Stimulated activated CD8-positive, alpha-beta memory T cell treated with anti-CD3 and anti-CD28 coated beads, Interleukin-4, amount 100 ng/mL, for 4 hours (primary cell): ENCODE measurements around the gene MT1E.
"Not testable (repeated sequence)": the region's sequence is repeated elsewhere in the genome, so short reads cannot be mapped to it uniquely, and the experiment has no call there.

Experiments used
- DNase-seq, 2 donors: peaks; one replicate each; pipeline ENCODE4 v3.0.0-alpha.2; 2020; ENCODE audit warnings: low read depth in 2 of 2, low spot score in 1 of 2

Gene MT1E

DNA sequence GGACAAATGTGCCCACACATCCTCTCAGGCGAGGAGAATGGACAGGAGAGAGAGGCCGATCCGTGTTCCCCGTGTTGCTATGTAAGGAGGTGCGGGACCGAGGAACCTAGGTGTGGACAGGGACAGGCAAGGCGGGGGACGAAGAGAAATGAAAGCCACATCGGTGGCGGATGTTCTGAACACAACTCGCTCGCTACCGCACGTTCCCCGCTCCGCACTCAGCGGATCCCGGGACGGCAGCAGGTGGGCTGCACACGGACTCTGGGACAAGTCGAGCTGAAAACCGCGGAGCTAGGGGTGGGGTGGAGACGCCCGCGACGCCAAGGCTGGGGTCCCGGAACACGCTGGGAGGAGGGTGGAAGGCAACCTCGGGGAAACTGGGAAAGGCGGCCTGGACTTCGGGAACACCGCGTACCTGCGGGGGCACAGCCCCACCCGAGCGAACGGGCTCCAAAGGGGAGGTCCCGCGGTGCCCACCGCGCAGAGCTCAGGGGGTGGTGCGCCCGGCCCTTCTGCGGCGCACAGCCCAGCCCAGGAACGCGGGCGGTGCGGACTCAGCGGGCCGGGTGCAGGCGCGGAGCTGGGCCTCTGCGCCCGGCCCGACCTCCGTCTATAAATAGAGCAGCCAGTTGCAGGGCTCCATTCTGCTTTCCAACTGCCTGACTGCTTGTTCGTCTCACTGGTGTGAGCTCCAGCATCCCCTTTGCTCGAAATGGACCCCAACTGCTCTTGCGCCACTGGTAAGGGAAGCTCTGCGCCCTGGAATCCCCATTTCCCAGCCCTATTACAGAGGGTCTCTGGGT lies at the start of gene MT1E:
MT1E (plus strand) TSS at position 642 of the 803 bp plus-strand sequence; CDS start at position 713, 71 bp downstream.
- no peak for DNase-seq

DNA sequence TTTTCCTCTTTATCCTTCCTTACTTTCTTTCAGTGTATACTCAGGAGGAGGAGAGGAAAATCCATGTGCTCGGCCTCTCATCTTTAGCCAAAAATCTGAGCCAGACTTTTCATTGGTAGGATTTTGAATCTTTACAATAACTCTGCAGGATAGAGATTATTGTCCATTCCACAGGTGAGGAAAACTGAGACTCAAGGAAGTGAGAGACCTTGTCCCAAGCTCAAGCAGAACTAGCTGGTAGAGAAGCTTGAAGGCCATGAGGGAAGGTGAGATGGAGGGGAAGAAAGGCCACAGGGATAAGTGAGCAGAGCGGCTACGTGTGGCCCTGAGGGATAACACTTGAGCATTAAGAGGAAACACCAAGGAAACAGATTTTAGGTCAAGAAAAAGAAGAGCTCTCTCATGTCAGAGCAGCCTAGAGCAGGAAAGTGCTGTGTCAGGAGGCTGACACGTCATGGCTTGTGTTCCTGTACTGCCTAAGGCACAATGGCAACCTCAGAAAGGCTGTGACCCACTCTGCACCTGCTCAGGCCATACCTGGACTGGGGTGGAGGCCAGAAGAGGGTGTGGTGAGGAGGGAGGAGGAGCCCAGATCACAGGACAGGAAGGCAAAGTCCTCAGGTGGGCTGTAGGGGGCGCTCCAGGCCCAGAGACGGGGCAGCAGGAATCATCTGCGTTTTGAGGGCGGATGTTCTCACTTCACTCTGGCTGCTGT lies 48.8 kb upstream of the MT1E start:
- peak; percentile 47 to 74 for DNase-seq

DNA sequence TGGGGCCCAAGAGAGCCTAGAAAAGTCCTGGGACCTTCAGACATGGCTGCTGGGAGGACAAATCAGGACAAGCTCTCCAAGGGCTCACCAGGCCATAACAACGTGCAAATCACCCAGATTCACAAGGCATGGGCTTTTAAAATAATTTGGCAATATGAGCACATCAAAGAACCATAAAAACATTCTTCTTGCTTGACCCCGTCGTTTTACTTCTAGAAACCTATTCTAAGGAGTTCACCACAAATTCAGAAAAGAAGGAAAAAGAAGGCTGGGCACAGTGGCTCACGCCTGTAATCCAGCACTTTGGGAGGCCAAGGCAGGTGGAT lies 48.3 kb upstream of the MT1E start:
- no peak for DNase-seq

DNA sequence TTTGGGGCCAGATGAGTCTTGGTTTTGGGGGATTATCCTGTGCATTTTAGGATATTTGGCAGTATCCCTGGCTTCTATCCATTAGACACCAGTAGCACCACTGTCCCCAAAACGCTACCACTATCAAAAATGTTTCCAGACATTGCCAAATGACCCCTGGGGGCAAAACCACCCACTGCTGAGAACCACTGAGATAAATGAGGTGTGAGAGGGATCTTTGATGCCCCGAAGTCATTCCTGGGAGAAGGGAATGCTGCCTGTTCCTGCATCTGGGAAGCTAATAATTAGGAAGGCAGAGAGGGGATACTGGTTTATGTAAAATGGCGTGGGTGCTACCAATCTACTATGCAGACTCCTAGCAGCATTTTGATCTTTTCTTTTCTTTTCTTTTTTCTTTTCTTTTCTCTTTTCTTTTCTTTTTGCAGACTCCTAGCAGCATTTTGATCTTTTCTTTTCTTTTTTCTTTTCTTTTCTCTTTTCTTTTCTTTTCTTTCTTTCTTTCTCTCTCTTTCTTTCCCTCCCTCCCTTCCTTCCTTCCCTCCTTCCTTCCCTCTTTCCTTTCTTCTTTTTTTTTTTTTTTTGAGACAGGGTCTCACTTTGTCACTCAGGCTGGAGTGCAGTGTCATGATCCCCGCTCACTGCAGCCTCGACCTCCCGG lies 45.1 kb upstream of the MT1E start:
- DNase-seq = no peak

DNA sequence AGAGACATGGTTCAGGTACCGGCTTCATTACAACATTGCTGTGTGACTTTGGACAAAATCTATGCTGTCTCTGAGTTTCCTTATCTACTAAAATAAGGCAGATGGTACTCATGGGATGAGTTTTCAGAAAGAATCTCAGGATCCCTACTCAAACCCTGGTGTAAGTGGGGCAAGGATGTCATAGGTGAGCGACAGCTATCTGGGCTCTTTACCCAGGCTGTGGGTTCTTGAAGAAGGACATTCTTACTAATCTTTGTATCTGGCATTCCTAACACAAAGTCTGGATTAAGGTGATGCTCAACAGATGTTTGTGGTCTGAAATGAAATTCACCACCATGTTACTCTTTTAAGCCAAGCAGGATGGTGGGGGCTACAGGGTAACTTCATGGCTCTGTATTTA lies 42.7 kb upstream of the MT1E start:
- not testable (repeated sequence) for DNase-seq

DNA sequence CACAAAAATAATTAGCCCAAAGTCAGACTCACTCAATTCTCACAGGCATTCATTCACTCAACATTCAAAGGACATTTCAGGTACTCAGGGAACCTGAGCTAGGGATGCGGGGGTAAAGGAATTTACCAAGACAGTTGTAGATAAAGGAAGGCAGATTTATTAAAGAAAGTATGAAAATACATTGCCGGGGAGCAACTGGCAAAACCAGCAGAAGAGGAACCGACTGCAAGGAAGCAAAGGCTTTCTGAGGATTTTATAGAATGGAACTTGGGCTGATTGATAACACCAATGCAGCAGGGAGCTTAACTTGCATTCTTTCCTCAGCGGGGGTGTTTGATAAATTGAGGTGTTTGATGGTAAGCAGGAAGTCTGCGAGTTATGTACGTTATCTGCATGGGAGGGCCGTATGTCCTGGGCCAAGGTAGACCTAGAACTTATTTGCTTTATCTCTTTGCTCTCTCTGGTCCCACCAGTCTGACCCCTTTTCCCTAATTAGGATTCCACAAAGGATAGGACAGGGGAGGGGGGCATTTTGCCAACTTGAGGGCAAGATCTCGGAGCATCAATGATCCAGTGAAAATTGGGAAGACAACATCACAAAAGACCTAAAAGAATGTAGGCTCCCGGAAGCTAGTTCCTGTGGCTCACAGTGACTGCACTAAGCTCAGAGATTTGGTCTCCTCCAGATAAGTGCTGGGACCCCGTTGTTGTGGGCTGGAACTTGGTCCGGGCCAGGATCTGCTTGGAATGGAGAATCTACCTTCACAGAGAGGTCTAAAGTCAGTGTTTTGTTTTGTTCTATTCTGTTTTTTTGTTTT lies 42.0 kb upstream of the MT1E start:
- DNase-seq = no peak

DNA sequence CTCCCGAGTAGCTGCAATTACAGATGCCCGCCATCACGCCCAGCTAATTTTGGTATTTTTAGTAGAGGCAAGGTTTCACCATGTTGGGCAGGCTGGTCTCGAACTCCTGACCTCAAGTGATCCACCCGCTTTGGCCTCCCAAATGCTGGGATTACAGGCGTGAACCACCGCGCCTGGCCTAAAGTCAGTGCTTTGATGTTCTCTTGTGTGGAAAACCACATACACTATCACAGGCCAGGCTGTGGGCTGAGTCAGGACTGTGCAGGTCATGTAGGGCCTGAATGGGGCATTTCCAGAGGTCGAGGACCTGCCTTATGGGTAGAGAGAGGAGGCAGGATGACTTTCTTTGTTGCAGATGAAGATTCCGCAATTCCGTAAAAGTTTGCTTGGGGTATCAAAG lies 41.3 kb upstream of the MT1E start:
- DNase-seq = no peak

DNA sequence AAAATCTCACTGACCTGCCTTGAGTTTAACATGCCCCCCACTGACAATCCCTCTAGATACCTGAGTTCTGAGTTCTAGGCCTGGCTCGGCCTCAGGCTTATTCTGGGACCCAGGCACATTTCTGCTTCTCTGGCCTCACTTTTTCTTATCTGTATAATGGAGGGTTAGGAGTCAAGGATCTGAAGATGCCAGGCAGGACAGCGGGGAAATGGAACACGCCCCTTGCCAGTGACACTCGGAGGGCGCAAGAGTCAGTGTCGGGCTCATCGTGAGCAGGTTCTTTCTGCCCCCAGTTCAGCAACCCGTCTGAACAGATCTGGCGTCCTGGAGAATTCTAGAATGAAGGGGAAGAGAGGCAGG lies 36.8 kb upstream of the MT1E start:
- no peak for DNase-seq

DNA sequence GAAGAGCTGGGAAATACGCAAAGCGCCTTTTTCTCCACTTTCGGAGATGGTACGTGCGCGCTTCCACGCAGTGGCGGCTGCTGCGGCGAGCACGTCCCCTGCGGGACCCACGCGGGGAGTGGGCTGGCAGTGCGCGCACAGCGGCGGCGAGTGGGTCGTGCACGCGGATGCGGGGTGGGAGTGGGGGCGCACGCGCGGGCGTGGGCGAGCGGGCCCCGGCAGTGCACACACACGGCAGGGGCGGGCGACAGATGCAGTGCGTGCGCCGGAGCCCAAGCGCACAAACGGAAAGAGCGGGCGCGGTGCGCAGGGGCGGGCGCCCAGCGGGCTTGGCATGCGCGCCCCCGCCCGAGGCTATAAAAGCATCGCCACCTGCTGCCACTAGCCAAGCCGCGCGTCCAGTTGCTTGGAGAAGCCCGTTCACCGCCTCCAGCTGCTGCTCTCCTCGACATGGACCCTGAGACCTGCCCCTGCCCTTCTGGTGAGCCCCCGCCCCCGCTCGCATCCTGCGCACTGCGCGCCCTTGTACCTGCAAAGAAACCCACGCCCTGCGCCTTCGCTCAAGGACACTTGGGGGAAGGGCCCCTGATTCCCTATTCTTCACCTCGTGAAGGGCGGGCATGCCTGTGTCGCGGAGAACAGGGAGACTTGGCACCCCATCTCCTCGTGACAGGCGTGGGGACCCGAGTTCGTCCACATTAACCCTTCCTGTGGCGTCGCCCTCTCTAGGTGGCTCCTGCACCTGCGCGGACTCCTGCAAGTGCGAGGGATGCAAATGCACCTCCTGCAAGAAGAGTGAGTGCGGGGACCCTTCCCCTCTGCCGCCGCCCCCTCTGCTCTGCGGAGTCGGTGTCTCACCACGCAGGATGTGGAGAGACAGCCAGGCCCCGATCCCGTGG lies 36.2 kb upstream of the MT1E start, which contains the start of gene MT3:
MT3 (plus strand) TSS at position 388 of the 899 bp plus-strand sequence; CDS start at position 451, 63 bp downstream.
- DNase-seq = no peak

DNA sequence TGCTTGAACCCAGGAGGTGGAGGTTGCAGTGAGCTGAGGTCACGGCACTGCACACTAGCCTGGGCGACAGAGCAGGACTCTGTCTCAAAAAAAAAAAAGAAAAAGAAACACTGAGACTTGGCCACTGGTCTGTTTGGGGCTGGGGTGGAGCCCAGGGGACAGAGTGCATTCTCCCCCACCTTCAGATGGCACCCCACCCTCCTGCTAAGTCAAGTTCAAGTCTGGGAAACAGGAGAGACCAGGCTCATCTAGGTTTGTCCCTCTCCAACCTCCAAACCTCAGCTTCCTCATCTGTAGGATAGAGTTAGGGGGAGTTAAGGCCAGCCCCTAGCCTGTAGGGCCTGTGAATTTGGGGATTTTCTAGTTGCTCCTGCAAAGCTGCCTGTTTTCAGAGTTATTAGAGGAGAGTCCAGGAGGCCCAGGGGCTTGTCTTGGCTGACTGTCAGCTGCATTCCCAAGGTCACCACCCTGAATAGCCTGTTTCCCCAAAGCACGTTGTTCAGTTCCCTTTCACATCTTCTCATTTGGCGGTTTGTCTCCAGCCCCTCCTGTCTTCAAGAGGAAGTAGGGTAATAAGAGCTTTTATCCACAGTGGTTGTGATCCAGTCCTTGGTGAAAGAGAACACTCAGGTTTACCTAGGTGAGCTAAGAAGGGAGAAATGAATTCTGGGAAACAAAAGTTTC lies 34.1 kb upstream of the MT1E start:
- no peak for DNase-seq

DNA sequence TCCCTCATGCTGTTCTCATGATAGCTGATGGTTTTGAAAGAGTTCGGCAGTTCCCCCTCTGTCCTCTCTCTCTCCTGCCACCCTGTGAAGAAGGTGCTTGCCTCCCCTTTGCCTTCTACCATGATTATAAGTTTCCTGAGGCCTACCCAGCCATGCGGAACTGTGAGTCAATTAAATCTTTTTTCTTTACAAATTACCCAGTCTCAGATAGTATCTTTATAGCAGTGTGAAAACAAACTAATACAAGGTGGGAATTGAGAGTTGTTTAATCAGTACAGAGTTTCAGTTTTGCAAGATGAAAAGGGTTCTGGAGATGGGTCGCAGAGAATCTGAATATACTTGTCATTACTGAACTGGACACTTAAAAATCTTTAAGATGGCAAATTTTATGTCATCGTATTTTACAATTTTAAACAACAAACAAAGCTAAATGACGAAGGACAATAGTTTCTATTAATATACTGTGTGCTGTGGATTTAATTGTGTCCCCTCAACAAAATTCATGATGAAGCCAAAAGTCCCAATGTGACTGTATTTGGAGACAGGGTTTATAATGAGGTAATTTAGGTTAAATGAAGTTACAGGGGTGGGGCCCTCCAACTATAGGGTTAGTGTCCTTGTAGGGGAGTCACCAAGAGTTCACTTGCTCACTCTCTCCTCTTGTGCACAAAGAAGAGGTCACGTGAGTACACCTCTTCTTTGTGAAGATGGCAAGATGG lies 31.8 kb upstream of the MT1E start:
- no peak for DNase-seq

DNA sequence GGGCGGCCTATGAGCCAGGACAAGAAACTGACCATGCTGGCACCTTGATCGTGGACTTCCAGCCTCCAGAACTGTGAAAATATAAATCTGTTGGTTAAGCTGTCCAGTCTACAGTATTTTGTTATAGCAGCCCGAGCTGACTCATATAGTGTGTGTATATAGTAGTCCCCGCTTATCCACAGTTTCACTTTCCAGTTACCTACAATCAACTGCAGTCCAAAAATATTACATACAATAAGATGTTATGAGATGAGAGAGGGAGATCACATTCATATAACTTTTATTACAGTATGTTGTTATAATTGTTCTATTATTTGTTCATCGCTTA lies 31.3 kb upstream of the MT1E start:
- DNase-seq = no peak

DNA sequence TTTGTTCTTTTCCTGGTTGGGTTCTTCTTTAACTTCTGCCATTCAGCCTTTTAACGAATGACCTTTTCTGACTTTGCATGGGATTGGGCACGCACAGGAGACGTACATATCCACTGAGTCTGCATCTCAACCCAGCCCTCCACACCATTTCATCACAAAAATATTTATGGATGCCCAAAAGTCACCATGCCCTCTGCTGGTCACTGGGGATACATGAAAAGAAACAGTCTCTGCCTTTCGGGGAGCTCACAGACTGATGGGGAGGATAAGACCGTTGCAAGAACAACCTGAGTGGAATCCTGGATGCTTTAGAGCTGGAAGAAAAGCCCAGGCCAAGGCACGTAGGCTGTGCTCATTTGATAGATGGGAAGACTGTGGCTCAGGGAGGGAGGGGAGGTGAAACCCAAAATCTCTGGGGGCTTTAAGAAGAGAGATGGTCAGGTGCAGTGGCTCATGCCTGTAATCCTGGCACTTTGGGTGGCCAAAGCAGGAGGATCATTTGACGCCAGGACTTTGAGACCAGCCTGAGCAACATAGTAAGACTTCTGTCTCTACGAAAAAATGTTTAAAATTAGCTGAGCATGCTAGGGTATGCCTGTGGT lies 25.1 kb upstream of the MT1E start:
- DNase-seq = no peak

DNA sequence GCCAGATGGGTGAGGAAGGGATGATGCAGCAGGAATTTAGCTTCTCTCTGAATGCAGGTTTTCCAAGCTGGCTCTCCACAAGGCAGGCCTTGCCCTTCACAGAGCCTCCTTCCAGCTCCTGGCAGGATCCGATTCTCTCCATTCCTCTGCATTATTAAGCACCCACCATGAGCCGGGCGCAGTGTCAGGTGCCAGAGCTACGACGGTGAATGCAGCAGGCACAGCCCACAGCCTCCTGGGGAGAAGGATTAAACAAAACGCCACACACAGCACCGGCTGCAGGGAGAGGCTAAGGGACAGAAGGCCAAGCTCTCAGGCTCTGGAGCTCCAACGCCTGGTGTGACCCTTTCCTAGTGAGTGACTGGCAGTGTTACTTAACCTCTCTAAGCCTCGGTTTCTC lies 24.3 kb upstream of the MT1E start:
- DNase-seq = no peak

DNA sequence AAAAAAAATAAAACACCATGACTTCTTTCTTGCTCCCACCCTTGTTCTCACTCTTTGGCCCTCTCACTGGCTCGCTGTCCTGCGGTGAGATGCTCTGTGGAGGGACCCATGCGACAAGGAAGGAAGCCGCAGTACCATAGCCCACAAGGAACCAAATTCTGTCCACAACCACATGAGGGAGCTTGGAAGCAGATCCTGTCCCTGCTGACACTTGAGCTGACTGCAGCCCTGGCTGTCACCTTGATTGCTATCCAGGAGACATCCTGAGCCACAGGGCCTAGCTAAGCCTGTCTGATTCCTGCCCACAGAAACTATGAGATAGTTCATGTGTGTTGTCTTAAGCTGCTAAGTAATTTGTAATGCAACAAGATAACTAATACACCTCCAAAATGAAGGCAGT lies 22.0 kb upstream of the MT1E start:
- DNase-seq = no peak

DNA sequence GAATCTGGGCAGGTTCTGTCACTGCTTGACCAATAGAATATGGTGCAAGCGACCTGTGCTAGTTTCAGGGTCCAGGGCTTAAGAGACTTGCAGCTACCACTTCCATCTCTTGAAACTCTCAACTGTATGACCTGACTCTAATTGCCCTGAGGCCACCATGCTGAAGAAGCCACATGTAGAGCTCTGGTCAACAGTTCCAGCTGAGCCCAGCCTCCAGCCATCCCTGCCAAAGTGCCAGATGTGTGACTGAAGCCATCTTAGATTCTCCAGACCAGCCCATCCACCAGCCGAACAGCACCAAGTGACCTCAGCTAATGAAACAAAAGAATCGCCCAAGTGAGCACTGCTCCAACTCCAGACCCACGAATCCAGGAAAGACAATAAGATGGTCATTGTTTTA lies 20.6 kb upstream of the MT1E start:
- no peak for DNase-seq

DNA sequence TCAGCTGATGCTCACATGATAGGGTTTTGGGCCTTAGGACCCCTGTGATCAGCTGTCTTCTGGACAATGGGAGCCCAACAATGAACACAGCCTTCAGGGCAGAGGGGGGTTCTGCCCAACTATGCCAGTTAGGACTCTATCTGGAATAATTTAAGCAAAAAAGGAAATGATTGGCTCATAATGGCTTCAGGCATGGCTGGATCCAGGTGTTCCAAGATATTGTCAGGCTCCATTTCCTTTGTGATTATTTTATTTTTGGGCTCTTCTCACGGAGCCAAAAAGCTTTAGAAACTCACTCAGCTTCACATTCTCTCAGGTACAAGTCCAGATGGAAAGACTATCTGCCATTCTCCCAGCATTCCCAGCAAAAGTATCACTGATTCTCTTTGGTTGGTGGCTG lies 20.1 kb upstream of the MT1E start:
- DNase-seq = no peak

DNA sequence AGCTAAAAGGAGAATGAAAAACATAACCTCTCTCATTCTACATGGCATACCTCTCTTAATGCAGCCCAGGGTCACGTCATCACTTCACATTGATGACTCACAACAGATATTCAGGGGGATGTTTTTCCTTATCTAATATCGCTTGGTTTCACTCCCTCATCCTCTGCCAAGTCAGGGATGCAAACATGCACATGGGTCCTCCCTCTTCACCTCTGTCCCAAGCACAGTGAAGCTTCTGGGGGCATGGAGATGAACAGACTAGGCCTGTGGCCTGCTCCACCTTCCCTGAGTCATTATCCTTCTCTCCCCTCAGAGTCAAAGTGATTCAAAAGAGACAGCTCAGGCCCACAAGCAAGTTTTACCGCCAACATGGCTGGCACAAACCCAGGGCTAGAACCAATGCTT lies 19.5 kb upstream of the MT1E start:
- DNase-seq = no peak
